HG02870 (cell line): ENCODE measurements around the gene RPS28.
"Not testable (repeated sequence)": the region's sequence is repeated elsewhere in the genome, so short reads cannot be mapped to it uniquely, and the experiment has no call there.

ENCODE experiments used
- ATAC-seq: cut with Tn5 transposase; IDR thresholded peaks from one replicate; pipeline ENCODE4 v1.9.1; 2021; ENCODE audit warnings: mild to moderate bottlenecking, moderate library complexity; ENCODE audit not compliant: unreplicated experiment

RPS28 gene

DNA sequence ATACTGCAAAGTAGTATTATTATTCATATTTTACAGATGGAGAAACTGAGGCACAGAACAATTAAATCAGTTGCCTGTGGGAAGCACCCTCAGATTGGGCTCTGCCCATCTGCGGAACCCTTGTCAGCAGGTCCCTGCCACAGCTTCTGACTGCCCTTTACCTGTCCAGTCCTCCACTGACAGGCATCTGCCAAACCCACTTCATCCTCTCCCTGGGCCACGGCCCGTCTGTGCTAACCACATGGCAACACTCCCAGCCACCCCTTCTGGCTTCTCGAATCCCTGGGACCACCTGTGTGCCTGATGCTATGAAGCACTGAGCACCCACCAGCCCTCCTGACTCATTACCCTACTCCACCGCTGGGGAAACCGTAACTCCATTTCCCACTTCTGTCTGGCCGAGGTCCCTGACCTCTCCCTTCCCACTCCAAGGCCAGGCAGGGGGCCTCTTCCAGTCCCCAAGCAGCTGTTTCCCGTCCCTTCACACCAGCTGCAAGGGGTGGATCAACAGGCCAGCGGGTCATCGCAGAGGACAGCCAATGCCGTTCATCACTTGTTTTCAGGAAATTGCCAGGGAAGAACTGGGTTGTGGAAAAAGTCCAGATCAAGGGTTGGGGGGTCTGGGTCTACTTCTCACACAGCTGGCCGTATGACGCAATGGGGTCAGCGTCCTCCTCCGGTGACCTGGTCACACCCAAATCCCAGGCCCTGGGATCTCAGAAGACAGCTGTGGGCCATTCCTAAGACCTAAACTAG lies 19.2 kb downstream of the RPS28 start:
- no peak for ATAC-seq

GRCh38 chr19:8341504-8341903 lies 20.2 kb downstream of the RPS28 start:
- not testable (repeated sequence) for ATAC-seq

DNA sequence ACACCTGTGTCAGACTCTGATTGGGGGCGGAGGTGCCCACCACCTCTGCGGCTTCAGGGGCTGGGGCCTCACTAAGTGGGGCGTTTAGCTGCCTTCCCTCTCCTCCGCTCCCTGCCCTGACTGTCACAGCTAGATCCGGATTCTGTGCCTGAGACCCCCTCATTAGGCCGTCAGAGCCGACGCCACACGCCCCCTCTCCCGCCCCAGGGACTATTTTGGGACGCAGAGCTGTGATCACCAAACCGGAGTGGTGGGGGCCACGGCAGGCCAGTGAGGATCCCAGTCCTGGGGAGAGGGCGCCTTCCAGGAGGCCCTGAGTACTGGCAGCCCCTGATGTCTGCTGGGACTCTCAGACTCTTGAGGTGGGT lies 21.0 kb downstream of the RPS28 start:
- no peak for ATAC-seq

GRCh38 chr19:8342684-8343482 lies 21.6 kb downstream of the RPS28 start, which contains the start of gene KANK3:
Gene KANK3, minus strand, starts transcription at chr19:8343262. Its CDS starts 5,434 bp downstream, at chr19:8337828.
- ATAC-seq = peak; percentile 70

DNA sequence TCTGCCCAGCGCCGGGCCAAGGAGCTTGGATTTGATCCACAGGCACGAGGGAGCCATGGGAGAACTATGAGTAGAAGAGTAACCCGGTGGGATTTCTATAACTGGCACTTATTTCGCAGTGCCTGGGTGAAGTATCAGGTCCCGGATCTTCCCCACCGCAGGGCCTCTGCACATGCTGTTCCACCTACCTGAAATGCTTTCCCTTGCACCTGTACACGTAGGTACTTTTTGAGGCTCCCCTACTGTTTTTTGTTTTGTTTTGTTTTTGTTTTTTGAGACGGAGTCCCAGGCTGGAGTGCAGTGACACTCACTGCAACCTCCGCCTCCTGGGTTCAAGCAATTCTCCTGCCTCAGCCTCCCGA lies 22.2 kb downstream of the RPS28 start:
- ATAC-seq = no peak

- ATAC-seq = not testable (repeated sequence)
Measured at GRCh38 chr19:8349629-8350372, 28.5 kb downstream of the RPS28 start.

DNA sequence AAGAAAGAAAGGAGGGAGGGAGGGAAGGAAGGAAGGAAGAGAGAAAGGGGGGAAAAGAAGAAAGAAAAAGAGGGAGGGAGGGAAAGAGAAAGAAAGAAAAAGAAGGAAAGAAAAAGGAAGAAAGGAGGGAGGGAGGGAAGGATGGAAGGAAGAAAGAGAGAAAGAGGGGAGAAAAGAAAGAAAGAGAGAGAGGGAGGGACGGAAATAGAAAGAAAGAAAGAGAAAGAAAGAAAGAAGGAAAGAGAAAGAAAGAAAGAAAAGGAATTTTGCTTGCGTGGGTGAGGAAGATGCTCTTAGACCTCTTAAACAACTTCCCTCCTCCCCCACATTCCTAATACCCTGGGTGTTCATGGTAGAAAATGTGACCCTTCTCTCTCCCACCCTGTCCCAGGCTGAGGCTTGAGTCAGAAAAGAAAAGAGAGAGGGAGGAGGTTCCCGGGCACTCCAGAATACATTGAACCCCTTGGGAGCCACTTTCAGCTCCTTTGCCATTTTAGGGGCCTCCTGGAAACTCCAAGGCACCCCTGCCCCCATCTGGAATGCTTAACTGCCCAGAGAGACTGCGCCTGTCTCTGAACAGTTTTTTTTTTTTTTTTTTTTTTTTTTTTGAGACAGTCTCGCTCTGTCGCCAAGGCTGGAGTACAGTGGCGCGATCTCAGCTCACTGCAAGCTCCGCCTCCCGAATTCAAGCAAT lies 31.0 kb downstream of the RPS28 start:
- no peak for ATAC-seq

DNA sequence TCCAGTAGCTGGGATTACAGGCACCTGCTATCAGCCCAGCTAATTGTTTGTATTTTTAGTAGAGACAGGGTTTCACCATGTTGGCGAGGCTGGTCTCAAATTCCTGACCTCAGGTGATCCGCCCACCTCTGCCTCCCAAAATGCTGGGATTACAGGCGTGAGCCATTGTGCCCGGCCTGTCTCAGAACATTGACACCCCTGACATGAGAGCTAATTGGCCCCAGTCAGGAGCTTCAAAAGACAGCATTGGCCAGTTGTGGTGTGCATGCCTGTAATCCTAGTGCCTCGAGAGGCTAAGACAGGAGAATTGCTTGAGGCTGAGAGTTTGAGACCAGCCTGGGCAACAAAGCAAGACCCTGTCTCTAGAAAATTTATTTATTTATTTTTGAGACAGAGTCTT lies 31.5 kb downstream of the RPS28 start:
- ATAC-seq = not testable (repeated sequence)

DNA sequence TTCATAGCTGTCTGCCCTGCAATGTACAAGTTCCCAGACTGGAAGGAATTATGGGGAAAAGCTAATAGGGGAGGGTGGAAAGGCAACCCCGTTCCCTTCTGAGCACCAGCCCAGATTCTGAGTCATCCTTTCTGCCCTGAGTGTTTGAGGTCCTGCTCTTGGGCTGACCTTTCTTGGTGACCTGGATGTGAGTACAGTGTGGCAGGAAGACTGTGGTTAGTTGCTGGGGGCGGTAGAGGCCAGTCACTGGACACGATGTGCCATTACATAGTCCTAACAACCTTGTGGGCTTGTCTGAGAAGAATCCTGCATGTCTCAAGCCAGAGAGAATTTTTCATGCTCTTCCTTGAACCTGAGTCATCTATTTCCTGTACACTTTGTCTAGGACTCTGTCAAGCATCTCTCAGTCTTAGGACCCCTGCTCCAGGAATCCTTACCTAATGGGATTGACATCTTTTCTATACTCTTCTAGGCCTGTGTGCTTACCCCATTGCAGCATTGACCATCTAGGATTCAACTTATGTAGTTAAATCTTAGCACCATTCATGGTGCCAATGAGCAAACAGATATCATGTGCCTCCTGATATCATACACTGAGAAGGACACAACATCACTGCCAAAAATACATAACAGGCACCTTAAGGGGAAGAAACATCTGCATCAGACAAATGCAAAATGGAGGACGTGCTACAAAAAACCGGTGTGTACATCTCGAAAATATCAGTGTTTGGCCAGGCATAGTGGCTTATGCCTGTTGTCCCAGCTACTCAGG lies 34.5 kb downstream of the RPS28 start:
- ATAC-seq = no peak

DNA sequence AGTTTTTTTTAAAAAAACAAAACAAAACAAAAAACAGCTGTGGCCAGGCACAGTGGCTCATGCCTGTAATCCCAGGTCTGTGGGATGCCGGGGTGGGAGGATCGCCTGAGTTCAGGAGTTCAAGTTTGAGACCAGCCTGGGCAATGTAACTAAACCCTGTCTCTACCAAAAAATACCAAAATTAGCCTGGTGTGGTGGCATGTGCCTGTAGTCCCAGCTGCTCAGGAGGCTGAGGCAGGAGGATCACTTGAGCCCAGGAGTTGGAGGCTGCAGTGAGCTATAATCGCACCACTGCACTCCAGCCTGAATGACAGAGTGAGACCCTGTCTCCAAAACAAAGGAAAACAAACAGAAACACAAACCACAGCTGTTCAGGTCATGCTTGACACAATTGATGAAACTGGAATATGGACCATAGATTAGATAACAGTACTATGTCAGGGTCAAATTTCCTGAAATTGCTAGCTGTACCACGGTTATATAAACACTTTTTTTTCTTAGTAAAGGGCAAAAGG lies 35.8 kb downstream of the RPS28 start:
- ATAC-seq = no peak

GRCh38 chr19:8358948-8359347 lies 37.7 kb downstream of the RPS28 start:
- no peak for ATAC-seq

DNA sequence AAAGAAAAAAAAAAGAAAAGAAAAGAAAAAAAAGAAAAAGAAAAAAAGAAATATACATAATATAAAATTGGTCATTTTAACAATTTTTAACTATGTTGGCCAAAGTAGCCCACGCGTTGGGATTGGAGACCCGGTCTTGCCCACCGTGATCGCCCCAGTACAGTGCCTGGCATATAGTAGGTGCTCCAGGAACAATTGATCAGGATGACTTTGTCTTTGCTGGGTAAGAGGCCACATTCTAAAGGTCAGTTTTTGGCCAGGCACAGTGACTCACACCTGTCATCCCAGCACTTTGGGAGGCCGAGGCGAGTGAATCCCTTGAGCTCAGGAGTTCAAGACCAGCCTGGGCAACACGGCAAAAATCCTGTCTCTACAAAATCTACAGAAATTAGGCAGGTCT lies 38.9 kb downstream of the RPS28 start:
- ATAC-seq = no peak

- no peak for ATAC-seq
Measured at GRCh38 chr19:8361921-8362793, 40.9 kb downstream of the RPS28 start.

DNA sequence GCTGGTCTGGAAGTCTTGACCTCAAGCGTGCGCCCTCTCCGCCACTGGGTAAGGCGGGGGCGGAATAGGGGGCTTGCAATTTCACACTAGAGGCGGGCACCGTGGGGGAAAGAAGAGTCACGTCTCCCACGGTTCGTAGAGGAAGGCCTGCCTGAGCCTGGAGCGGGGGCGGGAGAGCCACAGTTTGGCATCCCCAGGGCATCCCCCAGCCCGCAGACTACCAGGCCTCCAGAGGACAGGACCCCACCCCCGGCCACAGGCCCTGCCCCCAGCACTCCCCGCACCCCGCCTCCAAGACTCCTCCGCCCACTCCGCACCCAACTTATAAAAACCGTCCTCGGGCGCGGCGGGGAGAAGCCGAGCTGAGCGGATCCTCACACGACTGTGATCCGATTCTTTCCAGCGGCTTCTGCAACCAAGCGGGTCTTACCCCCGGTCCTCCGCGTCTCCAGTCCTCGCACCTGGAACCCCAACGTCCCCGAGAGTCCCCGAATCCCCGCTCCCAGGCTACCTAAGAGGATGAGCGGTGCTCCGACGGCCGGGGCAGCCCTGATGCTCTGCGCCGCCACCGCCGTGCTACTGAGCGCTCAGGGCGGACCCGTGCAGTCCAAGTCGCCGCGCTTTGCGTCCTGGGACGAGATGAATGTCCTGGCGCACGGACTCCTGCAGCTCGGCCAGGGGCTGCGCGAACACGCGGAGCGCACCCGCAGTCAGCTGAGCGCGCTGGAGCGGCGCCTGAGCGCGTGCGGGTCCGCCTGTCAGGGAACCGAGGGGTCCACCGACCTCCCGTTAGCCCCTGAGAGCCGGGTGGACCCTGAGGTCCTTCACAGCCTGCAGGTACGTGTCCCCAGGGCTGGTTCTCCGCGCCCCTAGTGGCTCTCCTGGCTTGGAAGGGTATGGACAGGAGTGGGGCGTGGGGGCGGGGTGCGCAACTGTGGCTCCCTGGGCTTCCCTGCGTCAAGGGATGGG lies 42.8 kb downstream of the RPS28 start, which contains the start of gene ANGPTL4:
Gene ANGPTL4 (plus strand): TSS at position 353 of the 969 bp plus-strand sequence. CDS start 167 bp downstream, at position 520.
- no peak for ATAC-seq

DNA sequence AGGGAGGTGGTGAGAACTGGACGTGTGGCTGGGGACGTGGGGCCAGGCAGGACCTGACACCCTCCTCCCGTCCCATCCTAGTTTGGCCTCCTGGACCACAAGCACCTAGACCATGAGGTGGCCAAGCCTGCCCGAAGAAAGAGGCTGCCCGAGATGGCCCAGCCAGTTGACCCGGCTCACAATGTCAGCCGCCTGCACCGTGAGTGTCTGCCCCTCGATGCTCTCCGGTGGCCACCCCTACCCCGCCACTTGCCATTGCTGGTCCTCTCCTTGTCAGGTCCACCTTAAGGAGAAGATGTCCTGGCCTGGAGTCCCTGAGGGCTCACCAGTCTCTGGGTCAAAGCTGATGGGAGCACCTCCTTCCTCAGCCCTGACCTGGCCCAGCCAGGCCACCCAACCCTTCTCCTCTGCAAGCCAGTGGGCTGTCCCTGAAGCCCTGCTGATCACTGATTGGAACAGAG lies 44.9 kb downstream of the RPS28 start:
- no peak for ATAC-seq

- ATAC-seq = no peak
Measured at GRCh38 chr19:8366961-8367326, 45.6 kb downstream of the RPS28 start.

DNA sequence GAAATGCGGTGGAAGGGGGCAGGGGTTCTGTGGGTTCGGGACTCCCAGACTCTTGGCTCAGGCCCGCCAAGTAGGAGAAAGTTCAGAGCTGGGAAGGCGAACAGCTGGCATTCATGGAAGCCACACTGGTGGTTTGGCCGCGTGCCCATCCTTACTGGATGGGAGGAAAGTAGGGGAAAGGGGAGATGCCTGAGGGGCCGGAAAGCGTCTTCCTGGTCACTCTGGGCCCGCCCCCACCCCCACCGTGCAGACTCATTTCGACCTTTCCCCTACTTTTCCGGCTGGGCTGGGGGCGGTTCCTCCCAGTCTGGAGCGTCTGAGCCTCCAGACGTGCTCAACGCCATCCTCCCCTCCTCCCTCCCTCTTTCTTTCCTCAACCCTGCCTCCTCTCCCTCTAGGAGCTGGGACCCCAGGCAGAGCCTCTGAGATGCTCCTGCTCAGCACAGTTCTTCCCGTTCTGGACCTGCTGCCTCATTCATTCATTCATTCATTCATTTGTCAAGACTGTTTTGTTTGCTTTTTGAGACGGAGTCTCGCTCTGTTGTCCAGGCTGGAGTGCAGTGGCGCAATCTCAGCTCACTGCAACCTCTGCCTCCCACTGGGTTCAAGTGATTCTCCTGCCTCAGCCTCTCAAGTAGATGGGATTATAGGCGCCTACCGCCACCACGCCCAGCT lies 46.2 kb downstream of the RPS28 start:
- ATAC-seq = no peak
